H9 (cell line): Measurements from ENCODE around the gene ARMC2. TPM values are rescaled to one million over a fixed set of nuclear protein-coding genes. Genes with fewer than 3 reads are reported as not detected.

Source experiments
- DNase-seq: peaks from one replicate; pipeline ENCODE4 v3.0.0-alpha.2; 2017
- H2AFZ ChIP-seq: one replicate; pipeline ENCODE4 v1.6.1; 2013; ENCODE audit warnings: mild to moderate bottlenecking, low read length, control low read depth, moderate library complexity
- H2AK5ac ChIP-seq: 2 replicates; pipeline ENCODE4 v1.6.1; 2013; ENCODE audit warnings: low read length, control low read depth, mixed read lengths; ENCODE audit not compliant: insufficient read length
- H2BK120ac ChIP-seq: one replicate; pipeline ENCODE4 v1.6.1; 2013; ENCODE audit warnings: low read depth, mild to moderate bottlenecking, low read length, control low read depth, inconsistent platforms; ENCODE audit not compliant: poor library complexity, severe bottlenecking
- H2BK12ac ChIP-seq: 2 replicates; pipeline ENCODE4 v1.6.1; 2013; ENCODE audit warnings: low read length, control low read depth, mixed read lengths, low read depth; ENCODE audit not compliant: insufficient read length
- H2BK15ac ChIP-seq: 2 replicates; pipeline ENCODE4 v1.6.1; 2013; ENCODE audit warnings: low read depth, low read length, control low read depth
- H2BK20ac ChIP-seq: one replicate; pipeline ENCODE4 v1.6.1; 2013; ENCODE audit warnings: low read depth, mild to moderate bottlenecking, low read length, control low read depth, inconsistent platforms; ENCODE audit not compliant: poor library complexity, severe bottlenecking
- H2BK5ac ChIP-seq: 2 replicates; pipeline ENCODE4 v1.6.1; 2013; ENCODE audit warnings: low read length, control low read depth, mixed read lengths; ENCODE audit not compliant: insufficient read length
- H3K14ac ChIP-seq: 2 replicates; pipeline ENCODE4 v1.6.1; 2013; ENCODE audit warnings: low read length, control low read depth; ENCODE audit not compliant: insufficient read depth
- H3K18ac ChIP-seq: 2 replicates; pipeline ENCODE4 v1.6.1; 2013; ENCODE audit warnings: low read depth, mild to moderate bottlenecking, mixed read lengths, low read length, control low read depth; ENCODE audit not compliant: insufficient read length
- H3K23ac ChIP-seq: 2 replicates; pipeline ENCODE4 v1.6.1; 2013; ENCODE audit warnings: low read length, control low read depth, mixed read lengths, low read depth; ENCODE audit not compliant: insufficient read length
- H3K23me2 ChIP-seq: 2 replicates; pipeline ENCODE4 v1.6.1; 2013; ENCODE audit warnings: low read depth, mild to moderate bottlenecking, mixed read lengths, low read length, control low read depth; ENCODE audit not compliant: insufficient read length, poor library complexity, severe bottlenecking
- H3K27ac ChIP-seq: 2 replicates; pipeline ENCODE4 v1.5.1; 2013; ENCODE audit warnings: low read length, control low read depth, mixed read lengths, low read depth; ENCODE audit not compliant: insufficient read length
- H3K27me3 ChIP-seq: 2 replicates; pipeline ENCODE4 v1.6.1; 2013; ENCODE audit warnings: low read length, control low read depth, inconsistent platforms; ENCODE audit not compliant: insufficient read depth
- H3K4ac ChIP-seq: 2 replicates; pipeline ENCODE4 v1.6.1; 2013; ENCODE audit warnings: low read depth, mild to moderate bottlenecking, control low read depth, inconsistent platforms, low read length, moderate library complexity
- H3K4me1 ChIP-seq: 2 replicates; pipeline ENCODE4 v1.6.1; 2013; ENCODE audit warnings: low read length, control low read depth, inconsistent platforms; ENCODE audit not compliant: insufficient read depth
- H3K4me2 ChIP-seq: 2 replicates; pipeline ENCODE4 v1.6.1; 2013; ENCODE audit warnings: low read length, control low read depth, mixed read lengths; ENCODE audit not compliant: insufficient read length, insufficient read depth
- H3K56ac ChIP-seq: 2 replicates; pipeline ENCODE4 v1.6.1; 2013; ENCODE audit warnings: low read depth, mild to moderate bottlenecking, mixed read lengths, low read length, control low read depth; ENCODE audit not compliant: insufficient read length
- H3K79me1 ChIP-seq: 2 replicates; pipeline ENCODE4 v1.6.1; 2013; ENCODE audit warnings: low read depth, mild to moderate bottlenecking, moderate library complexity, low read length, control low read depth, inconsistent platforms; ENCODE audit not compliant: insufficient read depth, poor library complexity, severe bottlenecking
- H3K79me2 ChIP-seq: 2 replicates; pipeline ENCODE4 v1.6.1; 2013; ENCODE audit warnings: low read length, control low read depth, inconsistent platforms; ENCODE audit not compliant: insufficient read depth
- H3K9ac ChIP-seq: 2 replicates; pipeline ENCODE4 v1.6.1; 2013; ENCODE audit warnings: low read length, control low read depth, mixed read lengths; ENCODE audit not compliant: insufficient read length; ENCODE audit errors: extremely low read depth
- H3K9me3 ChIP-seq: one replicate; pipeline ENCODE4 v1.6.1; 2013; ENCODE audit warnings: low read depth, low read length, inconsistent platforms; ENCODE audit not compliant: control insufficient read depth
- H3T11ph ChIP-seq: one replicate; pipeline ENCODE4 v1.6.1; 2013; ENCODE audit warnings: mild to moderate bottlenecking, low read length, control low read depth, inconsistent platforms
- H4K20me1 ChIP-seq: one replicate; pipeline ENCODE4 v1.6.1; 2013; ENCODE audit not compliant: control insufficient read depth, insufficient read length, insufficient read depth
- H4K5ac ChIP-seq: 2 replicates; pipeline ENCODE4 v1.6.1; 2013; ENCODE audit warnings: low read depth, mild to moderate bottlenecking, mixed read lengths, low read length, control low read depth; ENCODE audit not compliant: insufficient read length
- H4K8ac ChIP-seq: replicated peaks from 2 replicates; pipeline ENCODE4 v1.6.1; 2013; ENCODE audit warnings: low read length, control low read depth, mixed read lengths, low read depth; ENCODE audit not compliant: insufficient read length
- H4K91ac ChIP-seq: 2 replicates; pipeline ENCODE4 v1.6.1; 2013; ENCODE audit warnings: low read depth, mild to moderate bottlenecking, moderate library complexity, mixed read lengths, low read length, control low read depth; ENCODE audit not compliant: insufficient read length
- H3K27ac Mint-ChIP-seq, 3 experiments: 2 replicates in 2 of 3; 3 replicates in 1 of 3; pipeline ENCODE4 v1.8.0; 2020 to 2021; ENCODE audit warnings: mixed read lengths in 3 of 3, mild to moderate bottlenecking in 1 of 3, moderate library complexity in 1 of 3
- H3K27me3 Mint-ChIP-seq: 2 replicates; pipeline ENCODE4 v1.8.0; 2021; ENCODE audit warnings: low read depth, mild to moderate bottlenecking, moderate library complexity, mixed read lengths
- H3K36me3 Mint-ChIP-seq, 3 experiments: 2 replicates in 2 of 3; 3 replicates in 1 of 3; pipeline ENCODE4 v1.8.0; 2020 to 2021; ENCODE audit warnings: low read depth in 3 of 3, mixed read lengths in 3 of 3; ENCODE audit not compliant: insufficient read depth in 1 of 3
- H3K4me1 Mint-ChIP-seq, 2 experiments: 2 replicates each; pipeline ENCODE4 v1.8.0; 2020; ENCODE audit warnings: mixed read lengths in 2 of 2
- H3K4me3 Mint-ChIP-seq, 2 experiments: 2 replicates in 1 of 2; 3 replicates in 1 of 2; pipeline ENCODE4 v1.8.0; 2020 to 2021; ENCODE audit warnings: mild to moderate bottlenecking in 2 of 2, mixed read lengths in 2 of 2, moderate library complexity in 1 of 2
- H3K9me3 Mint-ChIP-seq, 2 experiments: 2 replicates in 1 of 2; 3 replicates in 1 of 2; pipeline ENCODE4 v1.8.0; 2020; ENCODE audit warnings: mild to moderate bottlenecking in 2 of 2, mixed read lengths in 2 of 2, moderate library complexity in 1 of 2
- WGBS: extraction: QIAGEN DNeasy Blood & Tissue Kit; methylation state at CpG from one replicate; pipeline ENCODE4 v1.1.7; 2013; ENCODE audit warnings: missing lambda C conversion rate, low lambda C conversion rate, mixed read lengths; ENCODE audit not compliant: insufficient read length; ENCODE audit errors: extremely low coverage; 5-methylcytosine and 5-hydroxymethylcytosine counted together
- total RNA-seq: library from RNA; stranded (reverse); gene quantifications from 2 replicates; pipeline ENCODE4 v1.2.1, GENCODE V29; 2021
- TF ChIP-seq, protein P1 (sequence below): fragments of 200-600 bp; sonication (generic); conservative IDR thresholded peaks from 3 replicates; pipeline ENCODE4 v1.8.0; 2021; ENCODE audit warnings: antibody characterized with exemption, mild to moderate bottlenecking

The ARMC2 gene
- total RNA-seq, 1 experiment from 2014 or later: 2.8 TPM

DNA sequence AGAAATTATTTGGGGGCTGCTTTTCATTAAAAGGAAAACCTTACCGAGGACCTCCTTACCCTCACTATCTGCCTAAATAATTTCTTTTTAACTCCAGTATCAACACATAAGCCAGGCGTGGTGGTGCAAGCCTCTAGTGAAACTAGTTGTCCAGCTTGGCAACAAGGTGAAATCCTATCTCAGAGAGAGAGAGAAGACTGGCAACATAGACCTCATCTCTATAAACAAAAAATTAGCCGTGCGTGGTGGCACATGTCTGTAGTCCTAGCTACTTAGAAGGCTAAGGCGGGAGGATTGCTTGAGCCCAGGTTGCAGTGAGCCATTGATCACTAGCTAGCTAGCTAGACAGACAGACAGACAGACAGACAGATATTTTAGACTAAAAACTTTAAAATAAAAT lies 92.5 kb downstream of the ARMC2 start:
- H2AFZ ChIP-seq: no peak overlapping the region

More for the DNA sequence above, 92.5 kb downstream of the ARMC2 start:
- Histone ChIP-seq H4K5ac (no peak overlapping the region), H2BK12ac (no peak overlapping the region), H4K20me1 (no peaks in the 10 kb centered on the region), H3K27me3 (no peaks in the 10 kb centered on the region; the same call in 1 of the 2 replicates), H3K14ac (no peak overlapping the region), H3K27ac (no peak overlapping the region), H3K4ac (no peak overlapping the region), H3K23ac (no peak overlapping the region), H3K23me2 (no peaks in the 10 kb centered on the region), H4K91ac (no peak overlapping the region), H2BK120ac (no peak overlapping the region), H2BK20ac (no peak overlapping the region), H3K9me3 (no peaks in the 10 kb centered on the region), H2AK5ac (no peak overlapping the region), H3K18ac (no peak overlapping the region), H3K56ac (no peak overlapping the region), H3K4me1 (peaks cover 4% of the 10 kb centered on the region), H3T11ph (no peak overlapping the region), H3K79me1 (no peaks in the 10 kb centered on the region), H2BK5ac (no peak overlapping the region), H4K8ac (no peak overlapping the region), H3K4me2 (no peak overlapping the region), H2BK15ac (no peak overlapping the region), H3K9ac (no peak overlapping the region), H3K79me2 (no peaks in the 10 kb centered on the region)
- Mint-ChIP-seq H3K27me3 (peaks cover 2% of the 10 kb centered on the region), H3K36me3 (peaks cover 2 to 5% (median 4%) of the 10 kb centered on the region in 3 experiments; a peak in 4 of 7 replicates), H3K27ac (no peak overlapping the region), H3K4me1 (peaks cover 21 to 24% of the 10 kb centered on the region in 2 experiments), H3K4me3 (no peak overlapping the region), H3K9me3 (peaks cover 0 to 2% of the 10 kb centered on the region in 2 experiments; a peak in 2 of 5 replicates)
- WGBS: no CpG with 5 or more reads among the region's 5 CpGs
- DNase-seq: no peak
- TF ChIP-seq, protein P1, sequence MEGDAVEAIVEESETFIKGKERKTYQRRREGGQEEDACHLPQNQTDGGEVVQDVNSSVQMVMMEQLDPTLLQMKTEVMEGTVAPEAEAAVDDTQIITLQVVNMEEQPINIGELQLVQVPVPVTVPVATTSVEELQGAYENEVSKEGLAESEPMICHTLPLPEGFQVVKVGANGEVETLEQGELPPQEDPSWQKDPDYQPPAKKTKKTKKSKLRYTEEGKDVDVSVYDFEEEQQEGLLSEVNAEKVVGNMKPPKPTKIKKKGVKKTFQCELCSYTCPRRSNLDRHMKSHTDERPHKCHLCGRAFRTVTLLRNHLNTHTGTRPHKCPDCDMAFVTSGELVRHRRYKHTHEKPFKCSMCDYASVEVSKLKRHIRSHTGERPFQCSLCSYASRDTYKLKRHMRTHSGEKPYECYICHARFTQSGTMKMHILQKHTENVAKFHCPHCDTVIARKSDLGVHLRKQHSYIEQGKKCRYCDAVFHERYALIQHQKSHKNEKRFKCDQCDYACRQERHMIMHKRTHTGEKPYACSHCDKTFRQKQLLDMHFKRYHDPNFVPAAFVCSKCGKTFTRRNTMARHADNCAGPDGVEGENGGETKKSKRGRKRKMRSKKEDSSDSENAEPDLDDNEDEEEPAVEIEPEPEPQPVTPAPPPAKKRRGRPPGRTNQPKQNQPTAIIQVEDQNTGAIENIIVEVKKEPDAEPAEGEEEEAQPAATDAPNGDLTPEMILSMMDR: no peak
